ENCODE measurements around the gene ANO4.

ANO4 gene

GRCh38 chr12:101009274-101009673 is 214.7 kb downstream of the ANO4 start:
- Histone ChIP-seq H3K36me3 (ENCODE audit: insufficient read depth, insufficient read length, low read length) (peaks cover 2% of the 10 kb centered on the region), H3K9me3 (ENCODE audit: insufficient read depth, low read length) (peaks cover 26% of the 10 kb centered on the region), H3K4me1 (ENCODE audit: insufficient read depth, insufficient read length) (no peaks in the 10 kb centered on the region), H3K9ac (ENCODE audit: insufficient read length, low read depth) (no peak overlapping the region), H3K27me3 (ENCODE audit: insufficient read depth, insufficient read length) (no peaks in the 10 kb centered on the region), H3K4me3 (ENCODE audit: insufficient read length, low read depth) (no peak overlapping the region)
- TF ChIP-seq YY1 (IDR thresholded peaks at IDR 0.05; ENCODE audit: insufficient read depth, insufficient read length) (no peak), SUZ12 (IDR thresholded peaks at IDR 0.05; ENCODE audit: extremely low read depth, insufficient read depth, insufficient read length) (no peak), ZNF274 (IDR thresholded peaks at IDR 0.05; ENCODE audit: low read depth, low read length) (no peak)
- no peak for DNase-seq (ENCODE audit: low read depth, low spot score)

- Histone ChIP-seq H3K4me3 (ENCODE audit: insufficient read length, low read depth) (no peak overlapping the region), H3K36me3 (ENCODE audit: insufficient read depth, insufficient read length, low read length) (peaks cover 4% of the 10 kb centered on the region), H3K27me3 (ENCODE audit: insufficient read depth, insufficient read length) (no peaks in the 10 kb centered on the region), H3K9me3 (ENCODE audit: insufficient read depth, low read length) (peaks cover 26% of the 10 kb centered on the region), H3K9ac (ENCODE audit: insufficient read length, low read depth) (no peak overlapping the region), H3K4me1 (ENCODE audit: insufficient read depth, insufficient read length) (no peaks in the 10 kb centered on the region)
- no peak for DNase-seq (ENCODE audit: low read depth, low spot score)
- TF ChIP-seq SUZ12 (IDR thresholded peaks at IDR 0.05; ENCODE audit: extremely low read depth, insufficient read depth, insufficient read length) (no peak), YY1 (IDR thresholded peaks at IDR 0.05; ENCODE audit: insufficient read depth, insufficient read length) (no peak), ZNF274 (IDR thresholded peaks at IDR 0.05; ENCODE audit: low read depth, low read length) (no peak)
Measured at GRCh38 chr12:101010896-101011295, 216.3 kb downstream of the ANO4 start.

DNA sequence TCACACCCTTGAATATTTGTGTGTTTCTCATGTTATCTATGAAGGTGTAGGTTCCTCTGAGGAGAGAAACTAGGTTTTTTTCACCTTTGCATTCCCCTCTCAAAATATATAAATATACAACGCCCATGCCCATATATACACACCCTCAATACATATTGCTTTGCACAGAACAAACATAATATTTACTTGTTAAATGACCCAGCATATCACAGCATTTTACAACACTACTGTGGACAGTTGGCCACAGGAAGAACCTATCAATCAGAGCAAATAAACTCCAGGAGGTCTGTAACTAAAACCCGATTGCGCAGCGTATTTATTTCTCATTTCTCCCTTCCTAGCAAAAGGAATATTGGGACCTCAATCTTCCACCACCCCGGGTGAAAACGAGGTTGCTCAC is 219.4 kb downstream of the ANO4 start:
- H3K36me3 ChIP-seq (ENCODE audit: insufficient read depth, insufficient read length, low read length), result peaks cover 6% of the 10 kb centered on the region
- H3K4me3 ChIP-seq (ENCODE audit: insufficient read length, low read depth), result no peak overlapping the region
- no peaks in the 10 kb centered on the region for H3K27me3 ChIP-seq (ENCODE audit: insufficient read depth, insufficient read length)
- no peaks in the 10 kb centered on the region for H3K4me1 ChIP-seq (ENCODE audit: insufficient read depth, insufficient read length)
- DNase-seq (ENCODE audit: low read depth, low spot score), result no peak
- TF ChIP-seq SUZ12 (IDR thresholded peaks at IDR 0.05; ENCODE audit: extremely low read depth, insufficient read depth, insufficient read length), result no peak
- no peak for TF ChIP-seq ZNF274 (IDR thresholded peaks at IDR 0.05; ENCODE audit: low read depth, low read length)
- no peak for TF ChIP-seq YY1 (IDR thresholded peaks at IDR 0.05; ENCODE audit: insufficient read depth, insufficient read length)
- H3K9ac ChIP-seq (ENCODE audit: insufficient read length, low read depth), result no peak overlapping the region
- peaks cover 25% of the 10 kb centered on the region for H3K9me3 ChIP-seq (ENCODE audit: insufficient read depth, low read length)

GRCh38 chr12:101015044-101015443 is 220.5 kb downstream of the ANO4 start:
- no peak for DNase-seq (ENCODE audit: low read depth, low spot score)
- peaks cover 14% of the 10 kb centered on the region for H3K9me3 ChIP-seq (ENCODE audit: insufficient read depth, low read length)

GRCh38 chr12:101018540-101018939 is 224.0 kb downstream of the ANO4 start:
- Histone ChIP-seq H3K27me3 (ENCODE audit: insufficient read depth, insufficient read length) (no peaks in the 10 kb centered on the region), H3K4me3 (ENCODE audit: insufficient read length, low read depth) (no peak overlapping the region), H3K36me3 (ENCODE audit: insufficient read depth, insufficient read length, low read length) (peaks cover 9% of the 10 kb centered on the region), H3K9ac (ENCODE audit: insufficient read length, low read depth) (no peak overlapping the region), H3K4me1 (ENCODE audit: insufficient read depth, insufficient read length) (no peaks in the 10 kb centered on the region), H3K9me3 (ENCODE audit: insufficient read depth, low read length) (0 out of 2 replicates have a peak, but pooled peaks cover 9% of the 10 kb centered on the region)
- peak; percentile 48 for DNase-seq (ENCODE audit: low read depth, low spot score)
- TF ChIP-seq YY1 (IDR thresholded peaks at IDR 0.05; ENCODE audit: insufficient read depth, insufficient read length) (no peak), SUZ12 (IDR thresholded peaks at IDR 0.05; ENCODE audit: extremely low read depth, insufficient read depth, insufficient read length) (no peak), ZNF274 (IDR thresholded peaks at IDR 0.05; ENCODE audit: low read depth, low read length) (no peak)

More at GRCh38 chr12:101015044-101015443, 220.5 kb downstream of the ANO4 start:
- Histone ChIP-seq H3K9ac (ENCODE audit: insufficient read length, low read depth) (no peak overlapping the region), H3K36me3 (ENCODE audit: insufficient read depth, insufficient read length, low read length) (peaks cover 11% of the 10 kb centered on the region), H3K4me1 (ENCODE audit: insufficient read depth, insufficient read length) (no peaks in the 10 kb centered on the region), H3K4me3 (ENCODE audit: insufficient read length, low read depth) (no peak overlapping the region), H3K27me3 (ENCODE audit: insufficient read depth, insufficient read length) (no peaks in the 10 kb centered on the region)
- TF ChIP-seq SUZ12 (IDR thresholded peaks at IDR 0.05; ENCODE audit: extremely low read depth, insufficient read depth, insufficient read length) (no peak), YY1 (IDR thresholded peaks at IDR 0.05; ENCODE audit: insufficient read depth, insufficient read length) (no peak), ZNF274 (IDR thresholded peaks at IDR 0.05; ENCODE audit: low read depth, low read length) (no peak)

- H3K9me3 ChIP-seq (ENCODE audit: insufficient read depth, low read length), result 0 out of 2 replicates have a peak, but pooled peaks cover 9% of the 10 kb centered on the region
- H3K9ac ChIP-seq (ENCODE audit: insufficient read length, low read depth), result no peak overlapping the region
- no peaks in the 10 kb centered on the region for H3K27me3 ChIP-seq (ENCODE audit: insufficient read depth, insufficient read length)
- H3K4me1 ChIP-seq (ENCODE audit: insufficient read depth, insufficient read length), result no peaks in the 10 kb centered on the region
- no peak overlapping the region for H3K4me3 ChIP-seq (ENCODE audit: insufficient read length, low read depth)
- peaks cover 9% of the 10 kb centered on the region for H3K36me3 ChIP-seq (ENCODE audit: insufficient read depth, insufficient read length, low read length)
- TF ChIP-seq YY1 (IDR thresholded peaks at IDR 0.05; ENCODE audit: insufficient read depth, insufficient read length), result no peak
- TF ChIP-seq SUZ12 (IDR thresholded peaks at IDR 0.05; ENCODE audit: extremely low read depth, insufficient read depth, insufficient read length), result no peak
- no peak for TF ChIP-seq ZNF274 (IDR thresholded peaks at IDR 0.05; ENCODE audit: low read depth, low read length)
- no peak for DNase-seq (ENCODE audit: low read depth, low spot score)
Measured at GRCh38 chr12:101019201-101019600, 224.6 kb downstream of the ANO4 start.

GRCh38 chr12:101019667-101020066 is 225.1 kb downstream of the ANO4 start:
- no peak for DNase-seq (ENCODE audit: low read depth, low spot score)
- no peak for TF ChIP-seq ZNF274 (IDR thresholded peaks at IDR 0.05; ENCODE audit: low read depth, low read length)
- TF ChIP-seq YY1 (IDR thresholded peaks at IDR 0.05; ENCODE audit: insufficient read depth, insufficient read length), result no peak
- no peak for TF ChIP-seq SUZ12 (IDR thresholded peaks at IDR 0.05; ENCODE audit: extremely low read depth, insufficient read depth, insufficient read length)
- no peak overlapping the region for H3K9ac ChIP-seq (ENCODE audit: insufficient read length, low read depth)
- 0 out of 2 replicates have a peak, but pooled peaks cover 9% of the 10 kb centered on the region for H3K9me3 ChIP-seq (ENCODE audit: insufficient read depth, low read length)
- no peak overlapping the region for H3K4me3 ChIP-seq (ENCODE audit: insufficient read length, low read depth)
- no peaks in the 10 kb centered on the region for H3K4me1 ChIP-seq (ENCODE audit: insufficient read depth, insufficient read length)
- no peaks in the 10 kb centered on the region for H3K27me3 ChIP-seq (ENCODE audit: insufficient read depth, insufficient read length)
- H3K36me3 ChIP-seq (ENCODE audit: insufficient read depth, insufficient read length, low read length), result peaks cover 9% of the 10 kb centered on the region

Data from NT2/D1 (cell line).